Epithelial cell of proximal tubule (primary cell): ENCODE measurements around the gene SKA3. TPM values are rescaled to one million over a fixed set of nuclear protein-coding genes. Genes with fewer than 3 reads are reported as not detected.
"Not testable (repeated sequence)": the region's sequence is repeated elsewhere in the genome, so short reads cannot be mapped to it uniquely, and the experiment has no call there.

ENCODE experiments used
- DNase-seq: peaks from one replicate; pipeline ENCODE4 v3.0.0-alpha.2; 2011; ENCODE audit warnings: low read depth
- H3K4me3 ChIP-seq: 2 replicates; pipeline ENCODE4 v1.5.1; 2011; ENCODE audit warnings: low read depth, mild to moderate bottlenecking, low read length
- total RNA-seq: library from RNA; depleted of rRNA; stranded (reverse); fragments of >200 nt; gene quantifications from 2 replicates; pipeline ENCODE4 v1.2.3, GENCODE V29; 2015
- TF ChIP-seq, protein P1 (sequence below): conservative IDR thresholded peaks from 2 replicates; pipeline ENCODE4 v1.5.1; 2012; ENCODE audit warnings: low read depth, mild to moderate bottlenecking, low read length

Gene SKA3
- total RNA-seq, 1 donor from 2014 or later: 22.1 TPM

DNA sequence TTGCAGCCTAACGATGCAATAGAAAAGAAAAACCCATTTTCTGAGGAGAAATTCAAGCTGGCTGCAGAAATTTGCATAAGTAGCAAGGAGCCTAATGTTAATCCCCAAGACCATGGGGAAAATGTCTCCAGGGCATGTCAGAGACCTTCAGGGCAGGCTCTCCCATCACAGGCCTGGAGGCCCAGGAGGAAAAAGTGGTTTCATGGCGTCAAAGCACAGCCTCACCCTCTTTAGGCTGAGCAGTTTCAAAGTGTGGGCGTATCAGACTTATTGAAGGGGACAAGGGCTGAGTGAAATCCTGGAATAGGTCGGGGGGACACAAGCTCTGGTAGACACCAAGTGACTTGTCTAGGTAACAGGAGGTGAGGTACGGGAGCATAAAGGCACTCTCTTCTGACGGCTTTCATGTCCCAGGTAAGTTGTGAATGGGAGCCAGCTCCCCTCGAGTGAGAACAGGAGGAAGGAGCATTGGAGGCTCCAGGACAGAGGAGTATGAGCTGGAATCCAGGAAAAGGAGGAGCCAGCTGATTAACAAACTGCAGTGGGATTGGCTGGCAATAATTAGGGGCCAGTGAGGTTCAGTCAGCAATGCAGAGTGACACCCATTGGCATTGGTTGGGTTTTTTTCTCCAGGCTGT, 35.9 kb upstream of the SKA3 start:
- TF ChIP-seq, protein P1, sequence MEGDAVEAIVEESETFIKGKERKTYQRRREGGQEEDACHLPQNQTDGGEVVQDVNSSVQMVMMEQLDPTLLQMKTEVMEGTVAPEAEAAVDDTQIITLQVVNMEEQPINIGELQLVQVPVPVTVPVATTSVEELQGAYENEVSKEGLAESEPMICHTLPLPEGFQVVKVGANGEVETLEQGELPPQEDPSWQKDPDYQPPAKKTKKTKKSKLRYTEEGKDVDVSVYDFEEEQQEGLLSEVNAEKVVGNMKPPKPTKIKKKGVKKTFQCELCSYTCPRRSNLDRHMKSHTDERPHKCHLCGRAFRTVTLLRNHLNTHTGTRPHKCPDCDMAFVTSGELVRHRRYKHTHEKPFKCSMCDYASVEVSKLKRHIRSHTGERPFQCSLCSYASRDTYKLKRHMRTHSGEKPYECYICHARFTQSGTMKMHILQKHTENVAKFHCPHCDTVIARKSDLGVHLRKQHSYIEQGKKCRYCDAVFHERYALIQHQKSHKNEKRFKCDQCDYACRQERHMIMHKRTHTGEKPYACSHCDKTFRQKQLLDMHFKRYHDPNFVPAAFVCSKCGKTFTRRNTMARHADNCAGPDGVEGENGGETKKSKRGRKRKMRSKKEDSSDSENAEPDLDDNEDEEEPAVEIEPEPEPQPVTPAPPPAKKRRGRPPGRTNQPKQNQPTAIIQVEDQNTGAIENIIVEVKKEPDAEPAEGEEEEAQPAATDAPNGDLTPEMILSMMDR: no peak
- no peak for DNase-seq
- H3K4me3 ChIP-seq: no peak overlapping the region

GRCh38 chr13:21208652-21209154, 32.4 kb upstream of the SKA3 start:
- TF ChIP-seq, protein P1: no peak
- H3K4me3 ChIP-seq: no peak overlapping the region
- DNase-seq: no peak

DNA sequence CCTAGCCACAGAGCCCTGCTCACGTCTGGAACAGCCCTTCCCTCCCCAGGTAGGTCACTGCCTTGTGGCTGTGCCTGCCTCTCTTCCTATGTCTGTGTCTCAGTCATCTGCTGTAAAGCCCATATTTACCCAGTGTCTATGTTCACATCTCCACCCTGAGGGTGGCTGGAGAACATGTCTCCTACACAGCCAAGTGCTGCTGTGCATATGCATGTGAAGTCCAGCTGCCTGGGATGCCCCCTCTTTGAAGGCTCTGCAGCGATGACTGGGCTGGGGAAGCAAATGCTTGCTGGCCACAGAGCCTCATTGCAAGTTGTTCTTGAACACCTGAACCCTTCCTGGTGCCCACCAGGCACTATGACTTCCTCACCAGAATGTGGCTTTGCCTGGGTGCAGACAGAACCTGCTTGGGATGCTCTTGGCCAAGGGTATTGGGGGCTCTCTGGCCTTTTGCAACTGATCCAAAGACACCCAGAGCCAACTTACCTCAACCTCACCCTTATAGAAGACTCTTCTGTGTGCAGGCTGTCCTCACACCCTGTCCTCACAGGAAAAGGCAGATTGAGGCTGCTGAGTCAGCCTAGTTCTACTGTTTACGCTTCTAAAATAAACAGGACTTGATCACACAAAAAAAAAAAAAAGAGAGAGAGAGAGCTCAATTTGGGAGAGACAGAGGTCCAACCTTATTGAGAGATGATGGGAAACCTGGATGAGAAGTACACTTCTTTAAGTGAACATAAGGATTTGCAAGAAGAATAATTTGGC, 26.6 kb upstream of the SKA3 start:
- TF ChIP-seq, protein P1: no peak
- DNase-seq: no peak
- H3K4me3 ChIP-seq: no peak overlapping the region

DNA sequence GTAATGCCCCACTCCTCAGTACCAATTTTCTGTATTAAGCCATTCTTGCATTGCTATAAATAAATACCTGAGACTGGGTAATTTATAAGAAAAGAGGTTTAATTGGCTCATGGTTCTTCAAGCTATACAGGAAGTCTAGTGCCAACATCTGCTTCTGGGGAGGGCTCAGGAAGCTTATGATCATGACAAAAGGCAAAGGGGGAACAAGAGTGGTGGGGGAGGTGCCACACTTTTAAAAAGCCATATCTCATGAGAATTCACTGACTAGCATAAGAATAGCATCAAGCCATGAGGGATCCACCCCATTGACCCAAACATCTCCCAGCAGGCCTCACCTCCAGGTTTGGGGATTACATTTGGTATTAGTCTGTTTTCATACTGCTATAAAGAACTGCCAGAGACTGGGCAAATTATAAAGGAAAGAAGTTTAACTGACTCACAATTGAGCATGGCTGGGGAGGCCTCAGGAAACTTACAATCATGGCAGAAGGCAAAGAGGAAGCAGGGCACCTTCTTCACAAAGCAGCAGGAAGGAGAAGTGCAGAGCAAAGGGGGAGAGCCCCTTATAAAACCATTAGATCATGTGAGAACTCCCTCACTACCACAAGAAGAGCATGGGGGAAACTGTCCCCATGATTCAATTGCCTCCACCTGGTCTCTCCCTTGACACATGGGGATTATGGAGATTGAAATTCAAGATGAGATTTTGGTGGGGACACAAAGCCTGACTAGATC, 25.3 kb upstream of the SKA3 start:
- H3K4me3 ChIP-seq: not testable (repeated sequence)

DNA sequence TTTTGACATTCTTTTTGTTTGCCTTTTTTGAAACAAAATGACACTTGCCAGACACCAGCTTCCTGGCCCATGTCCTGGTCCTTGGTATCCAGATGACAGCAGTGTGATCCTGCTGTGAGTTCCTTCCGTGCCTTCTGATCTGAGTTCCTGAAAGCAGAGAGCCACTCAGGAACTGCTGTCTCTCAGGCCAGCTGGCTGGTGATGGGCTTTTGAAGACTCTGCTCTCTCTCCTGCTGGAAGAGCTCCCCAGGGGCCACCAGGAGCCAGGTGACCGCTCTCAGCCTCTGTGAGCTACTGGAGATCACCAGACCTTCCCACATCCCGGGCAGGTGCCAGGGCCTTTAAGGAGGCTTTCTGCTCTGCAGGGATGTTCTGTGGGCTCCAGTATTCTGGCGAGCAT, 22.0 kb upstream of the SKA3 start:
- not testable (repeated sequence) for H3K4me3 ChIP-seq, DNase-seq

More for the DNA sequence above, 25.3 kb upstream of the SKA3 start:
- DNase-seq: not testable (repeated sequence)

DNA sequence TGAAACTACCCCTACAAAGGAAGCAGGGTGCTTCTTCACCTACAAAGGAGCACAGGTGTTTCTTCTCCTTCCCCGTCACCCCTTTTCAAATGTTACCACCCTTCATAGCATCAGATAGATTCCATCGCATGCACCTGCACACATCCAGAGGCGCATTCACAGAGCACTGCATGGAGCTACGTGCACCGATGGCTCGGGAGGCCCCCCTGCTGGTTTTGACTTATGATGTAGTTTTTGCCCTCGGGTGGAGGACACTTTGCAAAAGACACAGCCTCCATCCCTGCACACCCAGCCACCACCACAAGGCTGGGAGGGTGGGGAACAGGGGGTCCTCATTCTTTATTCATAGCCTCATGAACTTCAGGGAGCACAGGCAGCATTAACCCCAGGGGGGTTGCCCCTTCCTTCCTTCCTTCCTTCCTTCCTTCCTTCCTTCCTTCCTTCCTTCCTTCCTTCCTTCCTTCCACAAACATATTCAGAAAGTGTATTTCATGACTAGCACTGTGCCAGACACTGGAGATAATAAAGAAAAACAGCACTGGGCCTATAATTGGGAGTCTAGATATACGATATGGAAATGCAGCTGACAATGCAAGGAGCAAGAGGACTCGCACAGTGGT, 21.4 kb upstream of the SKA3 start:
- not testable (repeated sequence) for H3K4me3 ChIP-seq, DNase-seq

DNA sequence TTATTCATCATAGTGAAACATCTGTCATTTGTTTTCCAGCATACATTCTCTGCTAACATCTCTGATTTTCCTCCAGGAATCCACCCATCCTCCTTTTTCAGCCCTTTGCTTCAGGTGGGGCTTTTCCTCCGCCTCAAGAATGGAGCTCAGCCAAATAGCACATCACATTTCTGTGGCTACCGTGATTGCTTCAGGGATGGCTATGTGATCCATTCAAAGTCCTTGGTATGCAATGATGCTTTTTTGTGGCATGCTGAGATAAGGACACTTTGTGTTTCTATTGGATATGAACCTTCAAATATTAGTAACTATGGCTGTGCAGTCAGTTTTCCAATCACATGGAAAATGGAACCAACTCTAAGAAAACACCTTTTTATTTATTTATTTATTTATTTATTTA, 18.4 kb upstream of the SKA3 start:
- H3K4me3 ChIP-seq, DNase-seq: not testable (repeated sequence)

DNA sequence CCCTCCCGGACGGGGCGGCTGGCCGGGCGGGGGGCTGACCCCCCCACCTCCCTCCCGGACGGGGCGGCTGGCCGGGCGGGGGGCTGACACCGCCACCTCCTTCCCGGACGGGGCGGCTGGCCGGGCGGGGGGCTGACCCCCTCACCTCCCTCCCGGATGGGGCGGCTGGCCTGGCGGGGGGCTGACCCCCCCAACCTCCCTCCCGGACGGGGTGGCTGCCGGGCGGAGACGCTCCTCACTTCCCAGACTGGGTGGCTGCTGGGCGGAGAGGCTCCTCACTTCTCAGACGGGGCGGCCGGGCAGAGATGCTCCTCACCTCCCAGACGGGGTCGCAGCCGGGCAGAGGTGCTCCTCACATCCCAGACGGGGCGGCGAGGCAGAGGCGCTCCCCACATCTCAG, 10.1 kb upstream of the SKA3 start:
- not testable (repeated sequence) for DNase-seq, H3K4me3 ChIP-seq

DNA sequence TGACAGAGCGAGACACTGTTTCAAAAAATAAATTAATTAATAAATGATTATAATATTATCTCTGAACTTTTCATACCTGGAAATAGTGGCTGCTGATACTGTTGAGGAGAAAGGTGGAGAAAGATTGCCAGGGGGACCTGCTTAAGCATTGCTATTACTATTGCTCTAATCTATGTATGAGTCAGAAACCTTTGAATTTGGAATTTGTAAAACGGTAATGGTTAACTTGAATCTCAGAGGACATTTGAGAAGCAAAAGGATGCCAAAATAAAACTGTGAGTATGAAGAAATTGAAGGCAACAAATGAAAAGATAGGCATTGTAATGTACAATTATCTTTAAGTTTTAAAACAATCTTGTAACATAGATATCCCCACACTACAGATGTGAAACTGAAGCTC, 5.3 kb upstream of the SKA3 start:
- H3K4me3 ChIP-seq: no peak overlapping the region
- TF ChIP-seq, protein P1: no peak
- no peak for DNase-seq
